Esophagus muscularis mucosa (tissue), 4 donors: ENCODE measurements around the gene CCDC106. TPM values are rescaled to one million over a fixed set of nuclear protein-coding genes. Genes with fewer than 3 reads are reported as not detected.

Source experiments
- DNase-seq: peaks from one replicate; pipeline ENCODE4 v3.0.0-alpha.2; 2017; ENCODE audit errors: extremely low spot score
- H3K27ac ChIP-seq, 4 donors: fragments of 200-600 bp; sonication (generic); replicated peaks in 1 of 4; 1 replicate in 3 of 4; 2 replicates in 1 of 4; pipeline ENCODE4 v1.5.1; 2016 to 2019; ENCODE audit warnings: mild to moderate bottlenecking in 1 of 4
- H3K27me3 ChIP-seq, 4 donors: fragments of 200-600 bp; sonication (generic); one replicate each; pipeline versions ENCODE4 v1.5.1 to v1.6.0; 2016 to 2019
- H3K36me3 ChIP-seq, 4 donors: fragments of 200-600 bp; sonication (generic); one replicate each; pipeline ENCODE4 v1.5.1; 2016 to 2019
- H3K4me1 ChIP-seq, 4 donors: fragments of 200-600 bp; sonication (generic); one replicate each; pipeline ENCODE4 v1.5.1; 2016 to 2019
- H3K4me3 ChIP-seq, 4 donors: fragments of 200-600 bp; sonication (generic); 1 replicate in 2 of 4; 2 replicates in 2 of 4; pipeline ENCODE4 v1.5.1; 2016 to 2019; ENCODE audit warnings: mild to moderate bottlenecking in 4 of 4, moderate library complexity in 1 of 4
- H3K9me3 ChIP-seq, 4 donors: fragments of 200-600 bp; sonication (generic); 1 replicate in 3 of 4; 2 replicates in 1 of 4; pipeline ENCODE4 v1.5.1; 2016 to 2019
- EP300 ChIP-seq: sonication (generic); formaldehyde crosslinking; IDR thresholded peaks from one replicate; pipeline ENCODE4 v1.6.1; 2017; ENCODE audit warnings: antibody characterized with exemption
- POLR2A ChIP-seq: fragments of 450-650 bp; IDR thresholded peaks from one replicate; pipeline ENCODE4 v1.6.1; 2017; ENCODE audit warnings: antibody characterized with exemption, moderate library complexity, mild to moderate bottlenecking, low read depth
- POLR2AphosphoS5 ChIP-seq, 2 donors: sonication (generic); formaldehyde crosslinking; IDR thresholded peaks; one replicate each; pipeline ENCODE4 v1.6.1; 2017; ENCODE audit warnings: antibody characterized with exemption in 2 of 2
- WGBS: methylation state at CpG from one replicate; pipeline ENCODE4 v1.1.5; 2018; 5-methylcytosine and 5-hydroxymethylcytosine counted together
- intact Hi-C: fragments of 100-400 bp; cut with DNase I; formaldehyde crosslinking; loops from one replicate; pipeline ENCODE4 v1.15.1; 2023
- total RNA-seq, 4 donors: library from RNA; depleted of rRNA; stranded (reverse); fragments of >200 nt; gene quantifications; one replicate each; pipeline versions ENCODE4 v1.1.0 to v1.2.1, GENCODE V29; 2016
- TF ChIP-seq, protein P1 (sequence below), 3 experiments: fragments of 200-600 bp in 2 of 3; fragments of 450-650 bp in 1 of 3; sonication (generic) in 2 of 3; IDR thresholded peaks; one replicate each; pipeline ENCODE4 v1.5.1; 2017 to 2019; ENCODE audit warnings: antibody characterized with exemption in 3 of 3, mild to moderate bottlenecking in 2 of 3, moderate library complexity in 1 of 3

The CCDC106 gene
- total RNA-seq, 4 donors from 2014 or later: 9.4 to 22.0 (median 19.2) TPM

- no peaks in the 10 kb centered on the region for H3K9me3 ChIP-seq
- H3K4me1 ChIP-seq: peaks cover 32 to 78% (median 50%) of the 10 kb centered on the region in 4 donors
- H3K27me3 ChIP-seq: no peaks in the 10 kb centered on the region
- intact Hi-C loops: no loop called here
- H3K27ac ChIP-seq: no peak overlapping the region
- TF ChIP-seq, protein P1, sequence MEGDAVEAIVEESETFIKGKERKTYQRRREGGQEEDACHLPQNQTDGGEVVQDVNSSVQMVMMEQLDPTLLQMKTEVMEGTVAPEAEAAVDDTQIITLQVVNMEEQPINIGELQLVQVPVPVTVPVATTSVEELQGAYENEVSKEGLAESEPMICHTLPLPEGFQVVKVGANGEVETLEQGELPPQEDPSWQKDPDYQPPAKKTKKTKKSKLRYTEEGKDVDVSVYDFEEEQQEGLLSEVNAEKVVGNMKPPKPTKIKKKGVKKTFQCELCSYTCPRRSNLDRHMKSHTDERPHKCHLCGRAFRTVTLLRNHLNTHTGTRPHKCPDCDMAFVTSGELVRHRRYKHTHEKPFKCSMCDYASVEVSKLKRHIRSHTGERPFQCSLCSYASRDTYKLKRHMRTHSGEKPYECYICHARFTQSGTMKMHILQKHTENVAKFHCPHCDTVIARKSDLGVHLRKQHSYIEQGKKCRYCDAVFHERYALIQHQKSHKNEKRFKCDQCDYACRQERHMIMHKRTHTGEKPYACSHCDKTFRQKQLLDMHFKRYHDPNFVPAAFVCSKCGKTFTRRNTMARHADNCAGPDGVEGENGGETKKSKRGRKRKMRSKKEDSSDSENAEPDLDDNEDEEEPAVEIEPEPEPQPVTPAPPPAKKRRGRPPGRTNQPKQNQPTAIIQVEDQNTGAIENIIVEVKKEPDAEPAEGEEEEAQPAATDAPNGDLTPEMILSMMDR (IDR thresholded peaks at IDR 0.05): no peak
- TF ChIP-seq EP300 (no peak), POLR2A (no peak), POLR2AphosphoS5 (IDR thresholded peaks at IDR 0.05) (no peak)
- DNase-seq: no peak
- peaks cover 35 to 81% (median 76%) of the 10 kb centered on the region in 4 donors for H3K36me3 ChIP-seq
- 90% methylated on average over 18 of the region's 20 CpGs for WGBS
- no peak overlapping the region for H3K4me3 ChIP-seq
Observed at GRCh38 chr19:55680339-55681130, 32.5 kb downstream of the CCDC106 start.

DNA sequence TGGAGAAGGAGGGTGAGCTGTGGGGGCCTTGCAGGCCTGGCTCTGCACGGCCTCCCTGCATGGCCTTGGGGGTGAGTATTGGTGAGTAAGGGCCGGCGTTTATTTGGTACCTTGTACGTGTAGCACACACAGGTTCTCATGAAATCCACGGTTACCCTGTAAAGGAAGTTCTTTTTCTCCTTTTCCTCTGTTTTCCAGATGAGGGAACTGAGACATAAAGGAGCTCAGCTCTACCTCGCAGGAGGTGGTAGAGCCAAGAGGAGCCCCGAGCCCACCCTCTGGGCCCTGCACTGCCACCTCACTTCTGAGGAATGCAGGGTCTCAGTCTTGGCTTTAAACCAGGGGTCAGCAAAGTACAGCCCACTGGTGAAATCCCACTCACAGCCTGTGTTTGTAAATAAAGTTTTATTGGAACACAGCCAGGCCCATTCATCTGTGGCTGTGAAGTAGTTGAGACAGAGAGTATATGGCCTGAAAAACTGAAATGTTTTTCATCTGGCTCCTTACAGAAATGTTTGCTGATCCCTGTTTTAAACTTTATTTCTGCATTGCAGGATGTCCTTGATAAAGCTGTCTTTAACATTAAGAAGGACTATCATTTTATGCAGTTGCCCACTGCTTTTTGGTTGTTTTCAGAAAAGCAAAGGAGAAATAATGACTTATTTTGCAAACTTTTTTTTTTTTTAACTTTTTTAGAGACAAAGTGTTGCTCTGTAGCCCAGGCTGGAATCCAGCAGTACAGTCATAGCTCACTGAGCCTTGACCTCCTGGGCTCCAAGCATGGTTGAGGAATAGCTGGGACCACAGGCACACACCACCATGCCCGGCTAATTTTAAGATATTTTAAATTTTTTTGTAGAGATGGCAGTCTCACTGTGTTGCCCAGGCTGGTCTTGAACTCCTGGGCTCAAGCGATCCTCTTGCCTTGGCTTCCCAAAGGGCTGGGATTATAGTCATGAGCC, 33.4 kb downstream of the CCDC106 start:
- Histone ChIP-seq H3K4me3 (no peak overlapping the region), H3K27me3 (no peaks in the 10 kb centered on the region), H3K4me1 (peaks cover 27 to 76% (median 44%) of the 10 kb centered on the region in 4 donors), H3K27ac (no peak overlapping the region), H3K9me3 (no peaks in the 10 kb centered on the region), H3K36me3 (peaks cover 39 to 90% (median 85%) of the 10 kb centered on the region in 4 donors)
- TF ChIP-seq POLR2A (no peak), POLR2AphosphoS5 (IDR thresholded peaks at IDR 0.05) (no peak), EP300 (no peak)
- TF ChIP-seq, protein P1 (IDR thresholded peaks at IDR 0.05): no peak
- DNase-seq: no peak
- intact Hi-C loops: no loop called here
- WGBS: 79% methylated on average over 9 of the region's 9 CpGs

- no peak overlapping the region for H3K27ac ChIP-seq
- WGBS: 91% methylated on average over 22 of the region's 22 CpGs
- peaks cover 35 to 100% (median 96%) of the 10 kb centered on the region in 4 donors for H3K36me3 ChIP-seq
- DNase-seq: no peak
- H3K4me3 ChIP-seq: no peak overlapping the region
- H3K27me3 ChIP-seq: no peaks in the 10 kb centered on the region
- no peak for TF ChIP-seq POLR2AphosphoS5 (IDR thresholded peaks at IDR 0.05)
- H3K9me3 ChIP-seq: no peaks in the 10 kb centered on the region
- intact Hi-C loops: no loop called here
- H3K4me1 ChIP-seq: peaks cover 10 to 76% (median 33%) of the 10 kb centered on the region in 4 donors
Observed at GRCh38 chr19:55683449-55684261, 35.6 kb downstream of the CCDC106 start.

DNA sequence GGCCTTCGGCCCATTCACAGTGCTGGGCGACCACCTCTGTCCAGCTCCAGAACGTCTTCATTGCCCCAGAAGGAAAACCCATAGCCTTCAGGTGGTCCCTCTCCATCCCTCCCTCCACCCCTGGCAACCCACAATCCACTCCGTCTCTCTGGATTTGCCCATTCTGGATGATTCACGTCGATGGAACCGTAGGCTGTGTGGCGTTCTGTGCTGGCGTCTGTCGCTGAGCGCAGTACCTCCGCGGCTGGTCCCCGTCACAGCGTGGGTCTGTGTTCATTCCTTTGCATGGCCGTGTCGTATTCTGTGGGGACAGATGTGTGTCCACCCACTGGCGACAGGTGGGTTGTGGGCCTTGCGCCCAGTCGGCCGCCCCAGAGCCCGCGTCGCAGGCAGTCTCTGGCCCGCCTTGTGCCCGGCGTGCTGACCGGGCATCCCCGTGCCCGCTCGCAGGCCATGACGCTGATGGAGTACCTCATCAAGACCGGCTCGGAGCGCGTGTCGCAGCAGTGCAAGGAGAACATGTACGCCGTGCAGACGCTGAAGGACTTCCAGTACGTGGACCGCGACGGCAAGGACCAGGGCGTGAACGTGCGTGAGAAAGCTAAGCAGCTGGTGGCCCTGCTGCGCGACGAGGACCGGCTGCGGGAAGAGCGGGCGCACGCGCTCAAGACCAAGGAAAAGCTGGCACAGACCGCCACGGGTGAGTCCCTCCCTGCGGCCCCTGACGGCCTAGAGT, 37.1 kb downstream of the CCDC106 start:
- DNase-seq: no peak
- WGBS: 96% methylated on average over 42 of the region's 60 CpGs
- Histone ChIP-seq H3K4me1 (peaks cover 8 to 66% (median 25%) of the 10 kb centered on the region in 4 donors), H3K27me3 (no peaks in the 10 kb centered on the region), H3K27ac (no peak overlapping the region), H3K36me3 (peaks cover 41 to 100% (median 96%) of the 10 kb centered on the region in 4 donors), H3K4me3 (no peak overlapping the region), H3K9me3 (no peaks in the 10 kb centered on the region)
- intact Hi-C loops: no loop called here
- TF ChIP-seq EP300 (no peak), POLR2AphosphoS5 (IDR thresholded peaks at IDR 0.05) (no peak), POLR2A (no peak)
- TF ChIP-seq, protein P1 (IDR thresholded peaks at IDR 0.05): no peak
